ENCODE data around the gene BABAM2.

BABAM2 gene

DNA sequence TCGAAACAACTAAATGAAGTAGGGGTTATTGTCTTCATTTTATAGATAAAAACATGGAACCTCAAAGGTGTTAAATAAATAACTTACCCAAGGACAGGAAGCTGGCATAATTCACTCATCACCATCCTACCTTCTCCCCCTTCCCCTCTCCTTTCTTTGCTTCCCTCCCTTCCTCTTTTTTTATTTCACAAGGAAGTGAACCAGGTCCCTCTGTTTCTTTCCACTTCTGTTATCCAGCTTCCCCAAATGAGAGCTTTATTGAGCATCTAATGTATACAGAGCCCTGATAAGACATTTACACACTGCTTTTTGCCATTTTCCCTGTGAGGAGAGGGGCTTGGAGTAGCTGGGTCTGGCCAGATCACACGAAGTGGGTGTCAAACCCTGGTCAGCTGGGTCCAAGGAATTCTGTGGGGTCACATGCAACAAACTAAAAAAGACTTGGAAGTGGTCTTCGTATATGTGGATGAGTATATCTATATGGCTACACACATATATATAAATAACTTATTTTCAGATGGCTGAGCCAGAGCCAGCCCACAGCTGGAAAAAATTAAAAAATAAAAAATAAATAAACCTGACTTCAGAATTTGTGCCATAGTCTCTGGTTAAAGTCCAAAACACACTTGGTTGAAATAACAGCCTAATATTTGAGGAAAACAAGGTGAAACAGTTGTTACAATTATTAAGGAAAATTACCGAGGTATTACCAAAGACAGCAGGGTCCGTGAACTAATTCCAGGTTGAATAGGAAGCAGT lies 452.8 kb downstream of the BABAM2 start:
- no peak for DNase-seq (ENCODE audit: low read depth in 2 of 2)

DNA sequence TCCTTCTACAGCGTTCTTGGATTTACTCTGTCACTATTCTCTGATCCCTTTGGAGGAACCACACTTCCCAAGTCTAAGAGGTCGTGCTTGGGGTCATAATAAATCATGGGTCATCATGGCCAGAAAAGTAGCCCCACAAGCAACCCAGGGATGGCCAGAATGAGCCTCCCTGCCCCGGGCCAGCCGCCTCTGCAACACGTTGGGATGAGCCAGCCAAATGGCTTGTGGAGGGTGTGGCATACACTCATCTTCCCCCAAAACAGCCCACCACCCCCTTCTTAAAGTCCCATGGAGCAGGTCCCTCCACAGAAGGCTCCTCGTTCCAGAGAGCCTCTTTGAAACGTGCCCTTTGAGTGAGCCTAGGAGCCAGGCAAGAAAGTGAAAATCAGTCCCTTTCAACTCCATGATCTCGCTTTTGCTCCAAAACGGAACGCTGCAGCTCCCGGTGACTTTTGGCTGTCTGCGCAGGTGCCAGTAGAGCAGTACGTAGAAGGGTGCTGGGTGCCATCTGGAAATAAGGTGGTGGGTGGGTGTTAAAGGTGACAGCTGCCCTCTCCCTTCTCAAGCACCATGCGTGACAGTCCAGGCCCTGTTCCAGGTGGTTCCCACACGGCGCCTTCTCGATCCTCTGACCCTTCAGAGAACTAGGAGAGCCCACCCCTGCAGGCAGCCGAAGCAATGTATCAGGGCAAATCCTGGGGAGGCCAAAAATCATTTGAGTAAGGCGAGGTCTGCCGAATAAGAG lies 453.6 kb downstream of the BABAM2 start:
- DNase-seq (ENCODE audit: low read depth in 2 of 2), result no peak

DNA sequence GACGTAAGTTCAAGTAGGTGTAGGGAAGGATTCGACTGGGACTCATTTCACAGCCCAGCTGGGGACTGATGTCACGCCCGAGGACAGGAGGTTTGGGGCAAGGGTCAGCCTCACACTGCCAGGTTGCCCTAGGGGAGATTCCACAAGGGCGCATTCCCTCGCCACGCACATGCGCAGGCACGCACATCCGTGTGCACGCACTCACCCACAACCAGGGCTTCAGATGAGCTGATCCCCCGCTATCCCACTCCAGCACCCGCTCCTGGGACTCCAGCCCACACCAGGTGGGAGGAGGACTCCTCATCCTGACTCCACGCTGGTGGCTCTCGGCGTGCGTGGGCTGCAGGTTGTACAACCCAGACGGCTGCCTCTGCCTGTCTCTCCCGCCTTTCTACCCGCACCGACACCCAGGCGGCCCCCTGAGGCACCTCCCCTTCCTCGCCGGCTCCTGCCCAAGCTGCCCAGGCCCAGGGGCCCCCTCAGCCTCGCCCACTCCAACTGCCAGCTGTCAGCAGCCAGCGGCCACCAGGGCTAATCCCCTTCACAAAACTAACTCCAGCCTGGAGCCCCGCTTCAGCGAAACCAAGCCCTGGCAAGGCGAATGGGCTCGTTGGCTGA lies 454.3 kb downstream of the BABAM2 start:
- no peak for DNase-seq (ENCODE audit: low read depth in 2 of 2)

DNA sequence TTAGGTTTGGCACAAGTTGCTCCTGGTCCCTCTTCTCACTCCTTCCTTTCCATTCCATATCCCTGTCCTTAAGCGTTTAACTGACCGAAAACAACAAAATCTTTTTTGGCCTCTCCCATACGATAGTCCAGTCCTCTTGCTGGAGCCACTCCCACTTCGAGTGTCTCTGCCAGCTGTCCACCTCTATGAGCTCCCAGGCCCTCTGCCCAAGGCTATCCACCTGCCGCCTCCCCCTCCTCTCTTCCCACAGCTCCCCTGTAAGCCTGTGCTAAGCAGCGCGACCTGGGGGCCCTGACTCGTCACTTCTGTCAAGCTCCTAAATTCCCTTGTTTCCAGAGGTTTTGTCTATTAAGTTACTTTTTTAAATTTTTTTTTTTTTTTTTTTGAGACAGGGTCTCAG lies 455.1 kb downstream of the BABAM2 start:
- no peak for DNase-seq (ENCODE audit: low read depth in 2 of 2)

DNA sequence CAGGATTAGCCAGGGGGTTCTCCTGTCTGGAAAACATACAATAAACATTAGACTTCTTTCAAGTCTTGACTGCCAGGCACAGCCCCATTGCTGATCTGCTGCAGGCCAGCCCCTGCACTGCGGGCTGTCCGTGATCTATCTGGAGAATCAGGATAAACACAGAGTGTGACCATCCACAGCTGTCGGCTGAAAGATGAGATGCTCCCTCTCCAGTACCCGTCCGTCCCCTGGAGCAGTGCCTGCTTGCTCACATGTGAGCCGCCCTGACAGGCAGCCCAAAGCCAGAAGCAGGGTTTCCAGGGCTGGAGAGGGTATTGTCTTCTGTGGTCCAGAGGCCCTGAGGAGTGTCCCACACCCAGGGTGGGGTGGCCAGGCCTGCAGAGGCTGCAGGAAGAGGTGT lies 456.1 kb downstream of the BABAM2 start:
- DNase-seq (ENCODE audit: low read depth in 2 of 2), result no peak

DNA sequence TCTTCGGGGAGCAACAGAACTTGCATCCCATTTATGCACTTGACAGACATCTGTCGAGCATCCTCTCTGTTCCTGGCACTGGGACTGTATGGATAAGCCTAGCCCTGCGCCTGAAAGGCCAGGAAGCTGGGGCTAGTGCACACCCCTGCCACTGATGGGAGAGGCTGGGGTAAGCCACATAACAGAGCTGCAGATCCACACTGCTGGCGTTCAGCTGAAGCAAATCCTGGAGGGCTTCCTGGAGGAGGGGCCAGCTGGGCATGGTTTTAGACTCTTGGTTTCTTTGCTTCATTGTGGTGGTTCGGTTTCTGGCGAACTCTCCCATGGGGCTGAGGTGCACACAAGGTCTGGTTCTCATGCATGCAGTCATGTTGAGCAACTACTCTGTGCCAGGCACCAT lies 456.7 kb downstream of the BABAM2 start:
- no peak for DNase-seq (ENCODE audit: low read depth in 2 of 2)

DNA sequence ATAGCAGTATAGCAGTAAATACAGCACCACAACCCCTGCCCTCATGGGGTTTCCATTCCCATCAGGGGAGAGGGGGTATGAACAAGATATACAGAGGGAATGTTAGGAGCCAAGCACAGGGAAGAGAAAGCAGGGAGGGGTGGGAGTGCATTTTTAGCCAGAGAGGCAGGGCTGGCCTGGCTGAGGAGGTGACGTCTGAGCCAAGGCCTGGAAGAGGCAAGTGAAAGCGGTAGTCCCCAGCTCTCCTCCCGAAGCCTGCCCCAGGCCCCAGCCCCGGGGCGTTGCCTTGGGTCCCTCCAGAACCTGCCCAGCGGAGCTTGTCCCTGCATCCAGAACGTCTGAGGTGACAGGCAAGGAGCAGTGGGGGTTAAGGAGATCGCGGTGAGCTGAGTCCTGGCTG lies 457.1 kb downstream of the BABAM2 start:
- no peak for DNase-seq (ENCODE audit: low read depth in 2 of 2)

DNA sequence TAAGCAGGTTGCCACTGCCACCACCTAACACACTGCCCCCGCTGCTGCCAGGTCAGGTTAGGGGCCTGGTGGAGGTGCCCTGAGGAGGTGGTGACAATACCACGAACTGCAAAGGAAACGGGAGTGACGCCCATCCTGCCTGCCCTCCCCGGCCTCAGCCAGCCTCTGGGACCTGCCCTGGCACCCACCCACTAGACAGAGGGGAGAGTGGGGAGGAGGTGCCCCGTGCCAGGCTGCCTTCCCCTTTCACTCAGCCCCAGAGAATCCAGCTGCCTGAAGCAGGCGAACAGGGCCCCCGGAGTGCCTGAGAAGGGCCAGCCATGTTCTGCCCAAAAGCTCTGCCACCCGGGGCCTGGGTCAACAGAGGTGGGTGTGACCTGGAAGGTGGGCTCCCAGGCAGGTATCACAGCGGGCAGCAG lies 457.6 kb downstream of the BABAM2 start:
- DNase-seq (ENCODE audit: low read depth in 2 of 2), result no peak

DNA sequence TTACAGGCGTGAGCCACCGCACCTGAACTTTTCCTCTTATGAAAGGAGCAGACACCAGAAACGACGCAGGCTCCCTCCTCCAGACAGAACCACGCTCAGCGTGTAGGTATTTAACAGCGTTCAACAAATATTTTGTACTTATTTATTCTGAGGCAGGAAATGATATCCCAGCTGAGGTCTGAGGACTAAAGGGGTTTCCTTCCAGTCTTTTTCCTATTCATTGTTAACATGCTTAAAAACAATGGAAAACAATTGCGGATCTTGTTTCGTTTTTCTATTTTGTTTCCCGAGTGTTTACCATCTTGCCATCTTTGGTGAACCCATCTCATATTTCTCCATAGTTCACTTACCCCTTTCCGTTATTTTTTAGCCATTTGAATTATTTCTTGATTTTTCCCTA lies 458.4 kb downstream of the BABAM2 start:
- DNase-seq (ENCODE audit: low read depth in 2 of 2), result no peak

DNA sequence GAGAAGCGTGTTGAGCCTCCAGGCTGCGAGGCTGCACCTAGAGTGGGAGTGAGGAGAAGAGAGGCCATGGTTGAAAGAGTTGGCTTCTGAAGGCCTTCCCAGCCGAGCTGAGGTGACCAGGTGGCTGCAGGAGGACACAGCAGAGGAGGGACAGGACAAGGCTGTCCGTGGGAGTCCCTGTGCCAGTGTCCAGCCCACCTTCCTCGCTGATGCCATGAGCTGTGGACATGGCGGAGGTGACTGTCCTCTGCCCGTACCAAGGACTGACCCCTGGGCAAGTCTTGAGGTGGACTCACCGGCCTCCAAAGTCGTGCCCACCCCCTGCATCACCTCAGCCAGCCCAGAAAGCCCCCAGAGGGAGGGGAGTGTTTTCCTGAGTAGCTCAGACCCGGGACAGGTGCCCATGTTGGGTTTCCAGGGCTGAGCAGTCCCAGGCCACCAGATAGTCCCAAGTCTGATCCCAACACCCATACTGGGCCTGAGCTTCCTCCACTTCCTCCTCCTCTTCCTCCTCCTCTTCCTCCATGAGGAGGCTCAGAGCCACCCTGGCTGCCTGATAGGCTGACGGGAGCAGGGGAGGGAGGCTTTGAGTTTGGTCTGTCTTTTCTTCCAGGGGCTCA lies 459.1 kb downstream of the BABAM2 start:
- DNase-seq (ENCODE audit: low read depth in 2 of 2), result no peak

DNA sequence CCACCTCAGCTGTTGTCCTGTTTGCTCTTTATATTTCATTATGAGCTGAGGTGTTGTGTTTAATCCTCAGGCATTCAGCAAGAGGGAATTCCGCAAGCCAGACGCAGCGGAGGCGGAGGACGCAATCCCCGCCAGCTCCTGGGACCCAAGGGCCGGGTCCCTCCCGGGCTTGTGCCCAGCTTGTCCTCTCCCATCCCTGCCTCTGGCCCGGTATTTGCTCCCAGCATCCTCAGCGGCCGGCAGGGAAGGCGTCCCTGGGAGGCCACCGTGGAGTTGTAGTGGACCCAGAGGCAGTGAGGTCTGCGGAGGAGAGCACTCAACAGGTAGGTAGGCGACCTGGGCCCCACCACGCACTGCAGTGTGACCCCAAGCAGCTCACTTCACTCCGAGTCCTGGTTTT lies 459.7 kb downstream of the BABAM2 start:
- DNase-seq (ENCODE audit: low read depth in 2 of 2), result no peak

DNA sequence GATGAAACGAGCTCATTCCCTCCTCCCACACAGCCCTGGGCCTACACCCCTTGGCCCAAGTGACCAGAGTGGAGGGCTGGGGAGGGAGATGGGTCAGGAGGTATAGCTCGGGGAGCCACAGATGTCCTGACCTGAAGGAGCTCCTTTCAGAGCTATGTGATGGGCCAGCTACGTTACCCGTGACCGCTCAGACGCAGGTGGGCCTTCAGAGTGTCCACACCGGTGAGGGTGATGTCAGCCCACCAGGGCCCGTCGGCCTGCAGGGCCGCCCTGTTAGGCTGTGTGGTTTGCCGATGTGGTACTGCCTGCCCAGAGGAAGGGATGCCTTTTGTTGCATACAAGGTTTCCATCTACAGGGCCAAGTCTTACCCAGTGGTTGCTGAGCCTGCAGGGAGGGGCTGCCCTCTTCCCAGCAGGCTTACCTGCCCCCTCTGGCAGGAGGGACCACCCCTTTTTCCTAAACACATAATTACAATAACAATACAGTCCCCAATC lies 460.3 kb downstream of the BABAM2 start:
- no peak for DNase-seq (ENCODE audit: low read depth in 2 of 2)

DNA sequence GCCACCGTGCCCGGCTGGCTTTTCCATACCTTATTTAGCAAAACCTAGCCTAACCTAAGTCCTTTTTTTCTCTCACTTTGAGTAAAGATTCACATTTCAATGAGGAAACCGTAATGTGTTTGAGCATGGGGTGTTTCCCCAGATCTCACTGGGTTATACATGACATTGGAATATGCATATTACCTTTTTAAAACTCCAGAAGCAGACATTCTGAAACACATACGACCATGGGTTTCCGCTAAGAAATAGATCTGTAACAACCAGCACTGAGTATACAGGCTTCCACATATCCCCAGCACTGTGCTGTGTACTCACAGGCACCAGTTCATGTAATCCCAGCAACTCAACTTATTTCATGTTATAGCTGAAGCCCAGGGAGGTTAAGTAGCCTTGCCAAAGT lies 461.1 kb downstream of the BABAM2 start:
- DNase-seq (ENCODE audit: low read depth in 2 of 2), result no peak

DNA sequence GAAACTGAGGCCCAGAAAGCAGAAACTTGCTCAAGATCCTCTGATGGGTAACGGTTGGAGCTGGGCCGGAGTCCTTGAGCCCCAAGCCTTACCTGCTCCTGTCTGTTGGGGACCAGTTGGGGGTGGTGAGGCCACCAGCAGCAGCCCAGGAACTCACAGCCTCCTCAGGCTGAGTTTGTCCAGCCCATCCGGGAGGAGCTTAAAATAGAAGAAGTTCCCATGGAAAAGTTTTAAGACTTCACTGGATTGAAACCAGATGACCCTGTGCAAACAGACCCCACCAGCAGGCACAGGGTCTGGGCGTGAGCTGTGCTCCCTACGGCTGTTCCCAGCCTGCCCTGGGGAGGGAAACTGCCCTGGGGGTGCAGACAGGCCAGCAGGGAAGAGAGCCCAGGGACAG lies 461.6 kb downstream of the BABAM2 start:
- DNase-seq (ENCODE audit: low read depth in 2 of 2), result no peak

DNA sequence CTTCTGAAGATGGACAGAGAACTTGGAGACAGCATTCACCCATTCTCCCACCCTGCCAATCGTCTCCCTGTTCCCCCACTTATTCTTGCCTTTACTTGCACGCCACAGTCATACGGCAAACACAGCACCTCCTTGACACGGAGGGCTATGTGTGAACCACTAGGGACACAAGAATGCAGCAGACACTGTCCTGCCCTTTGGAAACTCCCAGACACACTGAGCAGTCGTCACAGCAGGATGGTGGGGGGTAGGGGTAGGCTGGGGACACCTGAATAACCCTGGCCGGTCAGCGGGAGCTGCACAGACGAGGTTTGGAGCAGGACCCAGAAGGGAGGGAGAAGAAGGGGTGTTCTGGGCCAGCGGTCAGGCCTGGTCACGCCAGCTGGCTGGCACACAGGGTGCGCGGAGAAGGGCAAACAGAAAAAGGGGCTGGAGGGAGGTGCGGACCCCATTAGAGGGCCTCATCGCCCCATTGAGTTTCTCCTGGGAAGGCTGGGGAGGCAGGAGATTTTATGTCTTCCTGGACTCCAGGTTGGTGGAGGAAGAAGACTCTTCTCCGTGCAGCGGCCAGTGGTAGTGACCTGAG lies 462.2 kb downstream of the BABAM2 start:
- no peak for DNase-seq (ENCODE audit: low read depth in 2 of 2)

DNA sequence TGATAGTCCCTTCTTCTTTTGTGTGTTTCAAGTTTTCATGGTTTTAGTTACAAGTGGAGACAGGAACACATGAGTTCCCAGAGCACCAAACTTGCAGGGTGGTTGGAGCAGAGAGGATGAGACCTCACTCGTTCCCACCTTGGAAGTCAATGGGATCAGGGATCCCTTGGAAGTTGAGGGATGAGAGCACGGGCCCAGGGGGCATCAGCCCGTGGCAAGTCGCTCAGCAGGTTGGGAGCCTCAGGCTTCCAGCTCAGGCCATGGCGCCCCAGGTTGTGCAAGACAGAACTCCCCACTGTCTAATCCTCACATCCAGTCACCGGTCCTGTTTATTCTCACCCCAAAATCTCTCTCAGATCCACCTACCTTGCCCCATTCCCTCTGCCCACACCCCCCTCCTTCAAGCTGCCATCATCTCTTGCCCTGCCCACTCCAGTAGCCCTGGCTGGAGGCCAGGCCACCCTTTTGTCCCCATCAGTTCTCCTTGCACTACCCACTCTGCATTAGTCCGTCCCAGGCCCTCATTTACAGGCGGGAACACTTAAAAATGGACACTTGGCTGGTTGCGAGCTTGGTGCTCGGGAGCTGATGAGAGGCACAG lies 464.5 kb downstream of the BABAM2 start:
- no peak for DNase-seq (ENCODE audit: low read depth in 2 of 2)

DNA sequence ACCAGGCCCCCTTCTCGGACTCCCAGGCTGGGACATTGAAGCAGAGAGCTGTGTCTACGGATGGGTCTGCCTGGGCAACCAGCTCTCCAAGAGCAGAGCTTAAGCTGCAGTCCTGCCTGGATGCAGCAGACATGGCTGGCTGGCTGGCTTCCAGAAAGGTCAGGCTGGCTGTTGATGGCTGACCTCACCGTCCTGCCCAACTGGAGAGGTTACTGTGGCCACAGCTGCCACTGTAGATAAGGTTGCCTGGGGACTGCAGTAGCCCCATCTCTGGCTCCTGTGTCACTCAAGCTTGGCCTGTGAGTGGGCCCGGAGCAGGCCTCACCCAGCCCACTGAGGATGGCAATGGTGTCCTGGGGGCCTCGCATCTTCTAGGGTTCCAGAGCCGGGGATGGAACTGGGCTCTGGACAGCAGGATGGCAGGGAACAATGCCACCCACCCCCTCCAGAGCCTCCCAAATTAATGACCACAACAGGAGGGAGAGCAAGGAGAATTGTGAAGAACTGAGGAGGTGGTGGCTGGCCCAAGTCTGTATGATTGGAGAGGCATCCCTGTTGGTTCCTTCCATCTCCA lies 465.1 kb downstream of the BABAM2 start:
- DNase-seq (ENCODE audit: low read depth in 2 of 2), result no peak

DNA sequence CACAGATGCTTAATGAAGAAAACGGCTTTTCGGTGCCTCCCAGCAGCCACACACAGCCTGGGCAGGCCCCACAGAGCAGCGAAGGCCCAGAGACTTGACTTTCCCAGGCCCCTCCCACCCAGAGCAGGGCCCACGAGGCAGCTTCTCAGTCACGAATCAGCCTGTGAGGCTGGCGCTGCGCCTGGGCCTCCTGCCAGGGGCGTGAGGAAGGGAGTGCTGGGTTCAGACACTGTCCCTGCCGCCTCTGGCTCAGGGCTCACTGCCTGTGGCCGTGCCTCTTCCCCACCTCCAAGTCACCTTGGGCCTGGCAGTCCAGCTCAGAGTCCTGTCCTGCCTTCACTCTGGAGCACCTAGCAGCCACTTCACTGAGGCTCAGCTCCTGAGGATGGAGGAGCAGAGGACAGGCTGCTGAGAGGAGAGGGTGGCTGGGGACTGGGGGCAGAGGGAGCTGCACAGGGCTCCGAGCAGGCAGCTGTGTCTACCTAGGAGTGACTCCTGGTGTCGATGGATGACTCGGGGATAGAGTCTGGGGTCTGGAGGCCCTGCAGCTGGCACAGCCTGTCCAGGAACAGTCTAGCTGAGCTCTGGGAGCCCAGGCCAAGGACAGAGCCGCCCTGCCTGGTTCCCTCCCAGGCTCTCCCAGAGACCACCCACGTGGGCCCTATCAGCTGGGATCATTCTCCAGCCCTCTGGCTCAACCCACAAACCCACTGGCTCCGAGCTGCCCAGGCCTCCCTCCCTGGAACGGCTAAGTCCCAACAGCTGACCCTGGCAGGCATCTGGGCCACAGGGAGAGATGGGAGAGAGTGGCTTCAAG lies 465.8 kb downstream of the BABAM2 start:
- no peak for DNase-seq (ENCODE audit: low read depth in 2 of 2)

DNA sequence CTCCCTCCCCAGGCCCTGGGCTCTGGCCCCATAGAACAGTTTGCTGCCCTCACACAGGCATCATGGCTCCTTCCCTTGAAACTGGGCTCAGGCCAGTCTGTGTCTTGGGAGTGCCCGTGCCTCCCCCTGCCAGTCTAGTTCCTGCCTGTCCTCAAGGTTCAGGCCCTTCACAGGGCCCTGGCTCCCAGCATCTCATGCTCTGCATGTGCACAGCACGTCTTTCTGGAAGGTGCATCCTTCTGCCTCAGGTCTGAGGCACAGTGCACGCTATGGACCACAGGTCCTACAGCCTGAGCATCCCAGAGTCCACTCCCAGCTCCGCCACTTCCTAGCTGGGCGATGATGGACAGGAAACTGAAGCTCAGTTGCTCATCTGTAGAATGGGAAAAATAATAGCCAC lies 466.5 kb downstream of the BABAM2 start:
- DNase-seq (ENCODE audit: low read depth in 2 of 2), result no peak

DNA sequence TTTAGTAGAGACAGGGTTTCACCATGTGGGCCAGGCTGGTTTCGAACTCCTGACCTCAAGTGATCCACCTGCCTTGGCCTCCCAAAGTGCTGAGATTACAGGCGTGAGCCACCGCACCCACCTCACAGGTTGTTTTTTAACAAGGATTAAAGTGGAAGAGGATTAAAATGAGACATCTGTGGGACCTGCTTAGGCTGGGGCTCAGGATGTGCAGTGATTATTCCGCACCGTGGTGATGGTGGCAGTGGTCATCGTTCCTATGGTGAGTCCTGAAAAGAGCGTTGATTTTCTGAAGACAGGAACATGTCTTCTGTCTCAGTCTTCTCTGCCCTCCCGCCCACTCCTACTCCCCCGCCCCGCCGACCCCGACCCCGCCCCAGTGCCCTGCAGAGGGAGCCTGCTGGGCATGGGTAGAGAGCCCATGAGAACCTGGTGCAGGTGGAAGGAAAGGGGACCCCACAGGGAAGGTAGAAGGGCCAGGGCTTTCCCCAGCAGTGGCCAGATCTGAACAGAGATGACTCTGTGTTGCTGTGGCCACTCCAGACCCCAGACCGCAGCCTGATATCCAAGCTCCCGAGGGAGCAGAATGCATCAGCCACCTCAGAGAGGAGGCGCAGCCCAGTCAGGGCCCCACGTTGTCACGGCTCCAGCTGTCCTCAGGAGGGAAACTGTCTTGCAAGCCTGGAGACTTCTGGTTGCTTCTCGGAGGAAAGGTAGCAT lies 467.6 kb downstream of the BABAM2 start:
- no peak for DNase-seq (ENCODE audit: low read depth in 2 of 2)
